Umbilical cord (tissue), 2 donors: Measurements from ENCODE around the gene UBE2D2. TPM values are rescaled to one million over a fixed set of nuclear protein-coding genes. Genes with fewer than 3 reads are reported as not detected.

Source experiments
- DNase-seq: peaks from one replicate; pipeline ENCODE4 v3.0.0-alpha.2; 2015; ENCODE audit warnings: low spot score
- total RNA-seq: library from RNA; depleted of rRNA; stranded (reverse); fragments of >200 nt; gene quantifications from one replicate; pipeline ENCODE4 v1.2.3, GENCODE V29; 2014; ENCODE audit warnings: low replicate concordance; ENCODE audit not compliant: insufficient read depth

Gene UBE2D2
- total RNA-seq, 1 donor from 2014 or later: 109 TPM

DNA sequence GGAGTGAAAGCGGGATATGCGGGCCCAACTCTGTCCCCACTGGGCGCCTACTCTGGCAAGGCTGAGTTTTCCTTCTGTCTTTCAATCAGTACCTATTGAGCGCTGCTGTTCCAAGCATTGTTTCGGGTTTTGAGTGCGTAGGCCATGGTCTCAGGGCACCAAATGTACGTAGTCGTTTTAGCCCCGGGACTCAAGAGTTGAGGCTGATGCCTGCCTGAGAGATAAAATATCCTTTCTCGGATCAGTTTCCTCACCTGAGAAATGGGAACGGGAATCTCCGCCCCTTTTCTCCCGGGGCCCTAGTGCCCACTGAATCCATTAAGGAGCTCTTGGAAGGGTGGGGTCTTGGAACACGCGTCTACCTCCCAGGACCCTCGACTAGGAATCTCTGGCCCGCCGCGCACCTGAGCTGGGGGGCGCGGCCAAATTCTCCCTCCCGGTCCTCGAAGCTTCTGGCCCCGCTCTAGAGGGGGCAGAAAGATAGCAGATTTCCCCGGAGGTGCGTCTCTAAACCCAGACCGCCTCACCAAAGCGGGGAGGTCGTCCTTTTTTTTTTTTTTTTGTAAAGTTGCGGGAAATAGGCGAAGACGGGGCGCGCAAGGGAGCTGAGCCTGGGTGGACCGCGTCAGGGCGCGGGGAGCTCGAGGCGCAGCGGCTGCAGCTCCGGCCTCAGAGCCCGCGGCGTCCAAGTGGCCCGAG is 86.5 kb downstream of the UBE2D2 start:
- DNase-seq: no peak

DNA sequence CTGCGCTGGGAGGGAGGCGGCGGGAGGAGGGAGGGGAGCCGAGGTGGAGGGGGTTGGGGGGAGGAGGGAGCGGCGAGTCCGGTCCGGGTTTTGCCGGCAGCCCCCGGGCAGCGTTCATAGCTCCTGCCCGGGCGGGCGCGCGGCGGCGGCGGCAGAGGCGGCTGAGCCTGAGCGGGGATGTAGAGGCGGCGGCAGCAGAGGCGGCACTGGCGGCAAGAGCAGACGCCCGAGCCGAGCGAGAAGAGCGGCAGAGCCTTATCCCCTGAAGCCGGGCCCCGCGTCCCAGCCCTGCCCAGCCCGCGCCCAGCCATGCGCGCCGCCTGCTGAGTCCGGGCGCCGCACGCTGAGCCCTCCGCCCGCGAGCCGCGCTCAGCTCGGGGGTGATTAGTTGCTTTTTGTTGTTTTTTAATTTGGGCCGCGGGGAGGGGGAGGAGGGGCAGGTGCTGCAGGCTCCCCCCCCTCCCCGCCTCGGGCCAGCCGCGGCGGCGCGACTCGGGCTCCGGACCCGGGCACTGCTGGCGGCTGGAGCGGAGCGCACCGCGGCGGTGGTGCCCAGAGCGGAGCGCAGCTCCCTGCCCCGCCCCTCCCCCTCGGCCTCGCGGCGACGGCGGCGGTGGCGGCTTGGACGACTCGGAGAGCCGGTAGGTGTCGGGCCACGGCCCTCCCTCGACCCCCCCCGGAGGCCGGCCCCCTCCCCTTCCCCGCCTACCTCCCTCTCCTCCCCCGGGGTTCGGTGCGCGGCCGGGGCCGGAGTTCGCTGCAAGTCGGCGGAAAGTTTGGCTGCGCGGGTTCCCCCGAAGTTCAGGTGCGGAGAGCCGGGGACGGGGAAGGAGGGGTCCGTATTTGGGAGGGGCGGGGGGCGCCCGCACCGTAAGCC is 87.3 kb downstream of the UBE2D2 start, which contains the start of gene CXXC5:
CXXC5 (plus strand) TSS at position 145 of the 877 bp plus-strand sequence. CDS start 32,175 bp downstream, outside the sequence.
- DNase-seq: peak; percentile 88

- DNase-seq: no peak
Observed at GRCh38 chr5:139649082-139649991, 88.2 kb downstream of the UBE2D2 start.

DNA sequence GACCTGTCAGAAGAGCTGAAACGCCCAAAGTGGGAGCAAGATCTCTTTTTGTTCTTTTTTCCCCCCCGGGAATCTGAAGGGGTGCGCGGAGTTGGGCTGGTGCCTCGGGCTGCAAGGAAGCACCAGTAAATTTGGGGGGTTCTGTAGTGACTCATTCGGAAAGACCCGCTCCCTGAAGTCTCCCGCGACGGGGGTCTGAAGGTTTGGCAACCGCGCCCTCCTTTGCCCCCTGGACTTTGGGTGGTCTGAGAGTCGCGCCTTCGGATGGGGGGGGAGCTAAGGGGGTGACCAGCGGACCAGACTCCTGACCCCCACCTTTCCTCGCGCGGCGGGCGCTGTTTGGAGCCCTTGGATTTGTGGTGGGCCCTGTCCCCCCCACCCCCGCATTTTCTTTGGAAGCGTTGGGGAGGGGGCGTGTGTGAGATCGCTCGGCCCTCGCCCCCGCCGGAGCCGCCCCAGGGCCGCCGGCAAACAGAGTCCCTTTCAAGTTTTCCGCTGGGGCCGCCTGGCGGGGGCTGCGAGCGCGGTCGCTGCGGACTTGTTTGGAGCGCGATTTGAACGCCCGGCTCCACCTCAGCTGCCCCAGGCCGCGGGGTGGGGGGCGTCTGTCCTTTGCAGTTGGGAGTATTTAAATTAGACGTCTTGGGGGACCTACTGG is 89.0 kb downstream of the UBE2D2 start:
- no peak for DNase-seq

GRCh38 chr5:139650689-139651042 is 89.5 kb downstream of the UBE2D2 start:
- no peak for DNase-seq

DNA sequence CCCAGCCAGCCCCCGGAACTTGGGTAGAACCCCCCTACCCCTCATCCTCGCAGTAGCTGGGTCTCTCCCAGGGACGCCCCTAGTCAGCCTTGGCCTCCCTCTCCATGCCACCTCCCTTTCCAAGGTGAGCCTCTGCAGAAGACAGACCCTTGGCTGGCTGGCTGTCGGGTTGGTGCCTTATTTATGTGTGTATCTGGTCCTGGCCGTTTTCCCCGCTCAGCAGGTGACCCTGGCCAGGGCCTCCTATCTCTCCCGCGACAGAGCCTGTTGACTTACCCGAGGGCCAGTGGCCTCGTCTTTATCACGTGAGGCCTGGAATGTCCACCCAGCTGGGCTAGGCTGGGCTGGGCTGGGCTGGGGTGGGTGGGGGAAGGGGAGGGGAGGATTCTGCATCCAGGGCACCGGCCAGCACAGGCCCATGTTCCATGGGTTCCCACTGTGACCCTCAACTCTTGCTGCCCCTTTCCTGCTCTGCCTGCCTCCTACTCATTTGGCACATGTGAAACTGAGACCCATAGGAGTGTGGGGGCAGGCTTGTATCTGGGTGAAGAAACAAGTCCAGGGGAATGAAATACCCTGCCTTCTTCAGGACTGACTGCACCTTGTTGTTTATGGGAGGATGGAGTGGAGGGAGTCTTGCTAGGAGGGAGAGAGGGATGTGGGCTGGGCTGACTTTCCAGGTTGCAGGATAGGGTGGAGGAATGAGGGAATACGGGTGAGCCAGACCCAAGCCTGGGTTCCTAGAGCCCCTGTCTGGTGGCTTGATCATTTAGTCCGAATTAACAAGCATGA is 90.1 kb downstream of the UBE2D2 start:
- no peak for DNase-seq

DNA sequence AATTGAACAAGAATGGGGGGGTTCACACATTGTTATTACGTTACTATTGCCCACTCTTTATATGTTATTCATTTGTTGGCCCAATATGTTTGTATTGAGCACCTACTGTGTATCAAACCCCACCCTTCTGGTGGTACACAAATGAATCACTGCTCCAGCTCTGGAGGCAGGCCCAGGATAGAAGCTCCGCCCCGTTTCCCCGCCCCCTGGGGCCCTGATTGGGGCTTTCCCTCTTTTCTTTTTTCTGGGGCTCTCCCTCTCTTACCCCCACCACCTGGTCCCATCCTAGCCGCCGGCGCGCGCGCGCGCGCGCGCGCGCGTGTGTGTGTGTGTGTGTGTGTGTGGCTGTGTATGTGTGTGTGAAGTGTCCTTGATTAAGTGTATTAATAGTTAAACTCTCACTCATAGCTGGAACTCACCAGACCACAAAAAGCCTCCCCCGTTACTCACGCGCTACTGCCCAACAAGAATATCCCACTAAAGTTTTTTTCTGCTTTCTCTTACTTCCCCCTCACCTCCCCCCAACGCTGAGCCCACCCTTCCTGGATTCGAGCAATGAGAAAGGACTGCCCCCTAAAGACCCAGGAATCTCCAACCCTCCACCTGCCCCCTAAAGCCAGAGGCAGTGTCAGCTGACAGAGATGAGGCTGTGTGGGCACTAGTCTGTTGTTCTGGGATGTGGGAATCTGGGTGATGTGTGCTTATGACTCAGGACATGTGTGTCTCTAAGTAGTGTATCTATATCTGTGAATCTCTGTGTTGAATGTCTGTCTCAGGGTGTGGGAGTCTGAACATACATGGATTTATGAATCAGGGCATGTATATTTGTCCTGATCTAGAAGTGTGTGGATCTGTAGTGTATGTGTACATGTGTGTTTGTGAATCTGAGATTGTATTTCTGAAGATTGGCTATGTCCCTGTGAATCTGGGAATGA is 91.0 kb downstream of the UBE2D2 start:
- DNase-seq: peak; percentile 78

GRCh38 chr5:139652788-139653241 is 91.7 kb downstream of the UBE2D2 start:
- DNase-seq: no peak

DNA sequence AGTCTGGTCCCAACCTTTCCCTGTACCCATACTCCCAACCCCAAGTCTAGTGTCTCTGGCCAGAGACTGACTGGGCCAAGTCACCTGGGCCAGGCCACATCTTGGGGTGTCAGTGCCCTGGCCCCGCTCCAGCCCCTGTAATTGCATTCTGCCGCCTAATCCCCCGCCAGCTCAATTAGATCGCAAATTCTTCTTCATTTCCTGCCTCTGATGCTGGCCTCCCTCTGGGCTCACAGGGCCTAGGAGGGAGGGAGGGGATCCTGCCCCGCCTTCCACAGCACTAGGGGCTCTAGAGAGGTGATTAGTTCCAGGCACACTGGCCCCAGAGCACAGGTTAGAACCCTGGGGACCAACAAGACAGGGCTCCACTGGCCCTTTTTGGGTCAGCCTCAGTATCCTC is 92.5 kb downstream of the UBE2D2 start:
- no peak for DNase-seq

DNA sequence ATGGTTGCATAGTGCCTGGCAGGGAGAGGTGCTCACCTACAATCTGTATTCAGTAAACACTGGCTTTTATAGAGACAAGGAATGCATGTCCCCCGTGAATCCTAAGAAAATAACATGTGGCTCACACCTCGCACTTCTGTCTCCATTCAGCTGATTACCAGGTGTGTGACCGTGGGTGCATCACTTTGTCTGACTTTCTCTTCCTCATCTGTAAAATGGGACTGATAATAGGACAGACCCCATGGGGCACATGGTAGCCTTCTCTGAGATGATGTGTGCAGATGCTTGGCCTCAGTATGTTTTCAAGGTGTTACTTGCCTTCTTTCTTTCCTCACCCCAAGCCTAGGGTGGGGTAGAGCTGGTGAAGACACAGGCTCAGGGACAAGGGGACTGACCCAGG is 93.3 kb downstream of the UBE2D2 start:
- DNase-seq: no peak

DNA sequence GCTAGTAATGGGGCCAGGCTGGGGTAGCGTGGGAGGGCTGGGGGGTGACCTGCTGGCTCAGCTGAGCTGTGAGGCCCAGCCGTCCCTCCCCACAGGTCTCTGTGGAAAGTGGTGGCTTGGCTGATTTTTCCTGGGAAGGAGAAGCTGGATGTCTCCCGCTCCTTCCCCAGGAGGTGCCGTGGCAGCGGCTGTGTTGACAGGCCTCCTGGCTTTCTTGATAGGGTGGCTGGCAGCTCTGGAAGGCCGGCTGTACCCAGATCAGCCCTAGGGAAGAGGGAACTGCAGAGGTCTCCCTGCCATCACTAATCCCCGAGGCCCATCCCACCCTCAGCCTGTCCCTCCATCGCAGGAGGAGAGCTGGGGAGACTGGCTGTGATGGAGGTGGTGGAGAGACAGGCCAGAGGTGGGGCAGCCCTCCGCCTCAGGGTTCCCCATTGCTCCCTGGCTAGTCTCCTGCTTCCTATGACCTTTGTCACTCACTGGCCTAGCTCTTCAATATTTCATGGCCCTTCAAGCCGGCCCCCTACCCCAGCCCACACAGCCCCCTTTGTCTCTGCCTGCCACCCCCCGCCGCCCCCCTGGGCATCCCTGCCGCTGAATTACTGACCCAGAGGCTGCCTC is 93.8 kb downstream of the UBE2D2 start:
- no peak for DNase-seq

GRCh38 chr5:139655727-139656271 is 94.7 kb downstream of the UBE2D2 start:
- peak; percentile 80 for DNase-seq

- DNase-seq: no peak
Observed at GRCh38 chr5:139657363-139658321, 96.5 kb downstream of the UBE2D2 start.

DNA sequence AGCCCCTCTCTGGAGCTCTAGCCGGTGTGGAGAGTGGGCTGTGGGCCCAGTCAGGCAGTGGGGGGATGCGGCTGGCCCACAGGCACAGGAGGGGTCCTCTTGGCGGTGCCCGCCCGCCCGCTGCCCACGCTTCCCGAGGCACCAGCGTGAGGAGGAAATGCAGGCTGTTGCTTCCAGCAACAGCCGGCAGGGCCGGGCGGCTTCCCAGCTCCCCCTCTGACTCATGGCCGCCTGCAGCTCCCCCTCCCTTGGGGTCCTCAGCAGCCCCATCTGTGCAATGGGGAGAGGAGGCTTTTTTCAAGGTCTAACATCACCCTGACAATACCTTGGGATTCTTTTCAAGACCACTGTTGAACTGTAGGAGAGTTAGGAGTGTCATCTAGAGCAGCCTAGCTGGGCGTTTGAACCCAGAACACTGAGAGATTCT is 97.4 kb downstream of the UBE2D2 start:
- no peak for DNase-seq

DNA sequence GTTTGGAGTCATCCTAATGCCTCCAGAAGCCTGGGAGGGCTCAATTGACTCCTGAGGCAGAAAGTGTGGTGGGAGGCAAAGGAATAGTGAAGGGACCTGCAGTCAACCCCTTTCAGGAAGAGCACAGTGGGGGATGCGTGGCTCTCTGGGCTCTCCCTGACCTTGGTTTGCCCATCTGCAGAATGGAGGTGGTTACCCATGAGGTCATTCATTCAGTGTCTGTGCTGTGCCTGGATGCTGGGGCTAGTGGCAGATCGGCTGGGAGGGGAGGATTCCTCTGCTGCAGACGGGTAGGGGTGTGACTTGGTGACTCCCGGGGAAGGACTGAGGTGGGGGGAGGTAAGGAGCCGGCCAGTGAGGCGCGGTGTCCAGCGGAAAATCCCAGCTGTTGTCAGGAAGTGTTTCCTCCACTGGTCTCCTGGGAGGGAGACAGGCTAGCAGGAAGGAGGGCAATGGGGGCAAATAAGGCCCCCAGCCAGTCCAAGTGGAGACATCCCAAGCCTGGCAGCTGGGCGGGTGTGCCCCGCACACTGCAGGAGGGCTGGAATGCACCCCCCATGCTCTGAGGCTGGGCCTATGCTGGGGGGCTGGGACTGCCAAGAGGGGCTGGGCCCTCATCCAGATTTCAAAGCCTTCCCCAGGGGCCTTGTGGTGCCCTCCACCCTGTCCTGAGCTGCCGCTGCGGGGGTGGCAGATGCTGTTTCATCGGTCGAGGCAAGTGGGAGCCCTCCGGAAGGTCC is 98.0 kb downstream of the UBE2D2 start:
- DNase-seq: peak; percentile 82

DNA sequence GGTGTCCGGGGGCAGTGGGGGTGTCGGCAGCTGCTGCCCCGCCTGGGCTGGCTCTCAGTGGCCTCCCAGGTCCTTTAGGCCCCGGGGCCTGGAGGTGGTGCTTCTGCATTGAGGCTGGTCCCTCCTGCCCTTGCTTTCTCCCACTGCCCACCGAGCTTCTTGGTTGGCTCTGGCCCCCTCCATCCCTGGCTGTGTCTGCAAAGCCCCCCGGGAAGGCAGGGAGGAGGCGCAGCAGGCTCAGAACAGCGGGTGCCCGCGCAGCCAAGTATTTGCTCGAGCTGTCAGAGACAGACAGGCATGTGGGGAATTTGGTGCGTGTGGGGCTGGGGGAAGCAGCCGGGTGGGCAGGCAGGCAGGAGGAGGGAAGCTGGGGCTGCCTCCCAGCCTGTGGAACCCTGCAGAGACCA is 98.6 kb downstream of the UBE2D2 start:
- DNase-seq: peak; percentile 70
